B cell (primary cell): ENCODE results near the gene KRR1. TPM values are rescaled to one million over a fixed set of nuclear protein-coding genes. Genes with fewer than 3 reads are reported as not detected.

Experiments
- ATAC-seq: fragments of 200-7000 bp; cut with Tn5 transposase; one replicate; pipeline ENCODE4 v1.10.0; 2021; ENCODE audit warnings: low read depth, mild to moderate bottlenecking, moderate number of reproducible peaks, moderate library complexity
- CTCF ChIA-PET: fragments of 350-600 bp; sonication (Branson Sonifier 250); formaldehyde crosslinking; loops from one replicate; lab custom pipeline; 2021; ENCODE audit warnings: antibody characterized with exemption, inconsistent platforms; lab: Charles Lee
- POLR2A ChIA-PET: fragments of 350-600 bp; sonication (Branson Sonifier 250); formaldehyde crosslinking; loops from one replicate; lab custom pipeline; 2021; ENCODE audit warnings: antibody characterized with exemption; lab: Charles Lee
- DNase-seq: peaks from one replicate; pipeline ENCODE4 v3.0.0; 2013
- H2AFZ ChIP-seq: 2 replicates; pipeline ENCODE4 v1.6.1; 2012; ENCODE audit warnings: mild to moderate bottlenecking, low read depth, low read length; ENCODE audit not compliant: insufficient read depth, poor library complexity, severe bottlenecking
- H3K27ac ChIP-seq, 2 donors: 1 replicate in 1 of 2; 2 replicates in 1 of 2; pipeline ENCODE4 v1.5.1; 2012 to 2013; ENCODE audit warnings: low read length in 2 of 2, mild to moderate bottlenecking in 2 of 2, moderate library complexity in 1 of 2
- H3K27me3 ChIP-seq, 4 experiments: fragments of 200-600 bp in 1 of 4; sonication (generic) in 1 of 4; replicated peaks in 1 of 4; 1 replicate in 2 of 4; 2 replicates in 2 of 4; pipeline versions ENCODE4 v1.6.1 to v1.7.0; 2013 to 2016; ENCODE audit warnings: low read length in 3 of 4, mild to moderate bottlenecking in 2 of 4, mixed read lengths in 1 of 4, moderate library complexity in 1 of 4; ENCODE audit not compliant: insufficient read depth in 4 of 4, control insufficient read depth in 3 of 4; ENCODE audit errors: control extremely low read depth in 1 of 4
- H3K36me3 ChIP-seq, 2 experiments: replicated peaks in 1 of 2; 1 replicate in 1 of 2; 2 replicates in 1 of 2; pipeline versions ENCODE4 v1.6.1 to v1.7.1; 2013; ENCODE audit warnings: low read length in 1 of 2; ENCODE audit not compliant: insufficient read depth in 2 of 2, control insufficient read depth in 1 of 2; ENCODE audit errors: control extremely low read depth in 1 of 2, extremely low read depth in 1 of 2
- H3K4me1 ChIP-seq, 2 donors: fragments of 200-600 bp in 1 of 2; sonication (generic) in 1 of 2; 1 replicate in 1 of 2; 2 replicates in 1 of 2; pipeline versions ENCODE4 v1.5.1 to v1.6.1; 2013 to 2017; ENCODE audit warnings: low read length in 2 of 2; ENCODE audit not compliant: control insufficient read depth in 2 of 2, insufficient read depth in 2 of 2
- H3K4me2 ChIP-seq: replicated peaks from 2 replicates; pipeline ENCODE3; 2012; ENCODE audit warnings: mild to moderate bottlenecking, low read depth, low read length; ENCODE audit not compliant: poor library complexity, severe bottlenecking
- H3K4me3 ChIP-seq, 5 experiments: fragments of 200-600 bp in 1 of 5; sonication (generic) in 1 of 5; 1 replicate in 3 of 5; 2 replicates in 2 of 5; pipeline versions ENCODE4 v1.5.1 to v1.7.0; 2011 to 2016; ENCODE audit warnings: low read length in 4 of 5, mild to moderate bottlenecking in 4 of 5, low read depth in 2 of 5, control low read depth in 1 of 5, moderate library complexity in 1 of 5; ENCODE audit not compliant: insufficient read depth in 1 of 5; ENCODE audit errors: control extremely low read depth in 1 of 5, extremely low read depth in 1 of 5
- H3K79me2 ChIP-seq: fragments of 200-600 bp; sonication (generic); one replicate; pipeline ENCODE4 v1.6.0; 2016; ENCODE audit warnings: low read length; ENCODE audit not compliant: control insufficient read depth, insufficient read depth
- H3K9ac ChIP-seq: fragments of 200-600 bp; sonication (generic); 2 replicates; pipeline ENCODE4 v1.6.1; 2017; ENCODE audit warnings: mild to moderate bottlenecking, low read length, moderate library complexity
- H3K9me3 ChIP-seq, 3 donors: one replicate each; pipeline versions ENCODE4 v1.6.1 to v1.7.1; 2013; ENCODE audit warnings: low read length in 2 of 3; ENCODE audit not compliant: control insufficient read depth in 2 of 3, insufficient read depth in 1 of 3; ENCODE audit errors: control extremely low read depth in 1 of 3
- H4K20me1 ChIP-seq: 2 replicates; pipeline ENCODE4 v1.6.0; 2012; ENCODE audit warnings: mild to moderate bottlenecking, low read length; ENCODE audit not compliant: insufficient read depth, control insufficient read depth, poor library complexity, severe bottlenecking
- H3K27ac Mint-ChIP-seq: one replicate; pipeline ENCODE4 v1.8.0; 2021; ENCODE audit warnings: mixed read lengths
- H3K27me3 Mint-ChIP-seq: one replicate; pipeline ENCODE4 v1.8.0; 2021; ENCODE audit warnings: mixed read lengths
- H3K4me1 Mint-ChIP-seq: one replicate; pipeline ENCODE4 v1.8.0; 2021; ENCODE audit warnings: mixed read lengths
- H3K4me3 Mint-ChIP-seq: one replicate; pipeline ENCODE4 v1.8.0; 2021; ENCODE audit warnings: mixed read lengths
- H3K9me3 Mint-ChIP-seq: one replicate; pipeline ENCODE4 v1.8.0; 2022; ENCODE audit warnings: mixed read lengths; ENCODE audit not compliant: insufficient read depth
- EZH2 ChIP-seq: IDR thresholded peaks from 2 replicates; pipeline ENCODE4 v1.6.1; 2012; ENCODE audit warnings: borderline replicate concordance, low read depth, mild to moderate bottlenecking, moderate library complexity, low read length; ENCODE audit not compliant: insufficient read depth, poor library complexity, severe bottlenecking
- WGBS: methylation state at CpG from one replicate; pipeline ENCODE4 v1.1.5; 2013; ENCODE audit warnings: missing lambda C conversion rate; ENCODE audit not compliant: insufficient coverage; 5-methylcytosine and 5-hydroxymethylcytosine counted together
- intact Hi-C: fragments of 100-400 bp; cut with micrococcal nuclease; formaldehyde crosslinking; loops from one replicate; pipeline ENCODE4 v1.10.0; 2022
- polyA plus RNA-seq: library from polyadenylated mRNA; depleted of rRNA; stranded (reverse); fragments of >200 nt; gene quantifications from 2 replicates; pipeline ENCODE4 v1.2.3, GENCODE V29; 2012
- total RNA-seq, 2 donors: library from RNA; stranded (reverse); fragments of 120-200 nt in 1 of 2; gene quantifications; 1 replicate in 1 of 2; 2 replicates in 1 of 2; pipeline versions ENCODE4 v1.2.3 to v1.2.4, GENCODE V29; 2013 to 2022
- TF ChIP-seq, protein P1 (sequence below): fragments of 200-600 bp; IDR thresholded peaks from one replicate; pipeline ENCODE4 v1.8.0; 2022; ENCODE audit warnings: antibody characterized with exemption, mild to moderate bottlenecking

The KRR1 gene
- total and polyA plus RNA-seq, 2 donors (not counting 1 experiment from before 2014, with no cell fraction given) = 16.3 to 87.7 TPM

DNA sequence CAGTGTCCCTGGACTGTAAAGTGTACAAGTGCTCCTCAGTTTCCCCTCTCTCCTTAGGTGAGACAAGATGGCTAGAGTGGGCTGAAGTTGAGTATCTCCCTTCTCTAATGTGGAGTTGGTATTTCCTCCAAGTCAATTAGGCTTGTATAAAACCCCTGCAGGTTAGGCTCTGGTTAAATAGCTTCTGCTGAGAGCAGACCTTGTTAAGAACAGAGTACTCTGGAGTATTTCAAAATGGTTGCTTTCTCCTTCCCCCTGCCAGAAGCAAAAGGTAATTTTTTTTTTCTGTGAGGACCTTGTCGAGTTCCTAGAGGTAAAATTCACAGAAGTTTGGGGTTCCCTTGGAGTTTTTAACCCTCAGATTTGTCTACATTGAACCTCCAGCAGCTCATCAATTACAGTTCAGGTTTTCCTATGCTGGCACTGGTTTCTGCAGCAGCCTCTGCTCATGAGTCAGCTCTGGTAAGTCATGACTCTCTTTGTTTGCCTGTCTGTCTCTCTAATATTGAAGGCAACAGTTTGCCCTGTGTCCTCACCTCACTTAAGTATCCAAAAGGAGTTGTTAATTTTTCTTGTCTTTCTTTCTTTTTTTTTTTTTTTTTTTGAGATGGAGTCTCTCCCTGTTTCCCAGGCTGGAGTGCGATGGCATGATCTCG lies 58.6 kb downstream of the KRR1 start:
- Mint-ChIP-seq H3K27me3 (no peaks in the 10 kb centered on the region), H3K27ac (no peak overlapping the region), H3K9me3 (no peaks in the 10 kb centered on the region), H3K4me3 (no peak overlapping the region), H3K4me1 (no peaks in the 10 kb centered on the region)
- no peak for TF ChIP-seq EZH2
- TF ChIP-seq, protein P1, sequence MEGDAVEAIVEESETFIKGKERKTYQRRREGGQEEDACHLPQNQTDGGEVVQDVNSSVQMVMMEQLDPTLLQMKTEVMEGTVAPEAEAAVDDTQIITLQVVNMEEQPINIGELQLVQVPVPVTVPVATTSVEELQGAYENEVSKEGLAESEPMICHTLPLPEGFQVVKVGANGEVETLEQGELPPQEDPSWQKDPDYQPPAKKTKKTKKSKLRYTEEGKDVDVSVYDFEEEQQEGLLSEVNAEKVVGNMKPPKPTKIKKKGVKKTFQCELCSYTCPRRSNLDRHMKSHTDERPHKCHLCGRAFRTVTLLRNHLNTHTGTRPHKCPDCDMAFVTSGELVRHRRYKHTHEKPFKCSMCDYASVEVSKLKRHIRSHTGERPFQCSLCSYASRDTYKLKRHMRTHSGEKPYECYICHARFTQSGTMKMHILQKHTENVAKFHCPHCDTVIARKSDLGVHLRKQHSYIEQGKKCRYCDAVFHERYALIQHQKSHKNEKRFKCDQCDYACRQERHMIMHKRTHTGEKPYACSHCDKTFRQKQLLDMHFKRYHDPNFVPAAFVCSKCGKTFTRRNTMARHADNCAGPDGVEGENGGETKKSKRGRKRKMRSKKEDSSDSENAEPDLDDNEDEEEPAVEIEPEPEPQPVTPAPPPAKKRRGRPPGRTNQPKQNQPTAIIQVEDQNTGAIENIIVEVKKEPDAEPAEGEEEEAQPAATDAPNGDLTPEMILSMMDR = no peak
- WGBS = 100% methylated on average over 1 of the region's 3 CpGs
- no peaks in the 10 kb centered on the region for H3K27me3 ChIP-seq
- intact Hi-C loops = no loop called here
- DNase-seq = no peak
- no peak overlapping the region for H3K27ac ChIP-seq
- H4K20me1 ChIP-seq = no peaks in the 10 kb centered on the region
- H3K4me2 ChIP-seq = no peak overlapping the region
- ChIA-PET POLR2A (interaction anchor here (1.0 kb wide), 1 partner anchor 57 kb away, joined by 4 read pairs; no protein-coding TSS in a partner anchor), CTCF (interaction anchor here (1.9 kb wide), 1 partner anchor 15 kb away, joined by 9 read pairs; no protein-coding TSS in a partner anchor)
- no peak for ATAC-seq
- H3K4me1 ChIP-seq = no peaks in the 10 kb centered on the region
- H3K9ac ChIP-seq = no peak overlapping the region
- H3K4me3 ChIP-seq = no peak overlapping the region
- no peak overlapping the region for H2AFZ ChIP-seq
- H3K36me3 ChIP-seq = no peaks in the 10 kb centered on the region
- H3K9me3 ChIP-seq = peaks cover 0 to 7% (median 3%) of the 10 kb centered on the region in 3 donors
- H3K79me2 ChIP-seq = no peaks in the 10 kb centered on the region

- H3K27me3 Mint-ChIP-seq = peaks cover 12% of the 10 kb centered on the region
- H3K9ac ChIP-seq = no peak overlapping the region
- CTCF ChIA-PET = interaction anchor here (2.4 kb wide), 1 partner anchor 10 kb away, joined by 9 read pairs; no protein-coding TSS in a partner anchor
Measured at GRCh38 chr12:75447691-75448393, 63.6 kb downstream of the KRR1 start.

More at GRCh38 chr12:75447691-75448393, 63.6 kb downstream of the KRR1 start:
- Mint-ChIP-seq H3K9me3 (no peaks in the 10 kb centered on the region), H3K27ac (no peak overlapping the region), H3K4me3 (no peak overlapping the region), H3K4me1 (no peaks in the 10 kb centered on the region)
- WGBS = 71% methylated on average over 1 of the region's 4 CpGs
- Histone ChIP-seq H3K4me3 (no peak overlapping the region), H2AFZ (no peak overlapping the region), H3K9me3 (no peaks in the 10 kb centered on the region), H3K79me2 (no peaks in the 10 kb centered on the region), H3K27me3 (no peaks in the 10 kb centered on the region), H3K4me1 (no peaks in the 10 kb centered on the region), H4K20me1 (no peaks in the 10 kb centered on the region), H3K36me3 (no peaks in the 10 kb centered on the region), H3K4me2 (no peak overlapping the region), H3K27ac (no peak overlapping the region)
- ATAC-seq (no peak), DNase-seq (no peak)
- POLR2A ChIA-PET = no interaction called here
- intact Hi-C loops = no loop called here
- TF ChIP-seq EZH2 = no peak
- TF ChIP-seq, protein P1 = no peak
